SIG-M5 (cell line): ENCODE results near the gene STUM.

Experiments used
- DNase-seq: peaks from one replicate; lab custom pipeline; 2025; lab: John Stamatoyannopoulos, UW

STUM gene

GRCh38 chr1:226560243-226560642, 11.7 kb downstream of the STUM start:
- no peak for DNase-seq

- DNase-seq = no peak
Measured at GRCh38 chr1:226562989-226563388, 14.4 kb downstream of the STUM start.

GRCh38 chr1:226563666-226564065, 15.1 kb downstream of the STUM start:
- no peak for DNase-seq

- no peak for DNase-seq
Measured at GRCh38 chr1:226565476-226565875, 16.9 kb downstream of the STUM start.

- no peak for DNase-seq
Measured at GRCh38 chr1:226566234-226566633, 17.7 kb downstream of the STUM start.

- no peak for DNase-seq
Measured at GRCh38 chr1:226566760-226567159, 18.2 kb downstream of the STUM start.

GRCh38 chr1:226568077-226568831, 19.7 kb downstream of the STUM start:
- DNase-seq = no peak

GRCh38 chr1:226568975-226569741, 20.6 kb downstream of the STUM start:
- no peak for DNase-seq

- no peak for DNase-seq
Measured at GRCh38 chr1:226569879-226570547, 21.4 kb downstream of the STUM start.

GRCh38 chr1:226571893-226572292, 23.3 kb downstream of the STUM start:
- DNase-seq = no peak

GRCh38 chr1:226572325-226572726, 23.8 kb downstream of the STUM start:
- no peak for DNase-seq

- no peak for DNase-seq
Measured at GRCh38 chr1:226574044-226574443, 25.5 kb downstream of the STUM start.

GRCh38 chr1:226574591-226575435, 26.2 kb downstream of the STUM start:
- DNase-seq = no peak

GRCh38 chr1:226575436-226575720, 26.8 kb downstream of the STUM start:
- DNase-seq = no peak

- no peak for DNase-seq
Measured at GRCh38 chr1:226575739-226576378, 27.3 kb downstream of the STUM start.

GRCh38 chr1:226576601-226577000, 28.0 kb downstream of the STUM start:
- DNase-seq = no peak

- no peak for DNase-seq
Measured at GRCh38 chr1:226577401-226578180, 29.0 kb downstream of the STUM start.

- no peak for DNase-seq
Measured at GRCh38 chr1:226578946-226579578, 30.5 kb downstream of the STUM start.

- DNase-seq = no peak
Measured at GRCh38 chr1:226579781-226580323, 31.3 kb downstream of the STUM start.

GRCh38 chr1:226580625-226581270, 32.2 kb downstream of the STUM start:
- DNase-seq = no peak
